Activated gamma-delta T cell (primary cell): ENCODE results near the gene ELK3.

Source experiments
- DNase-seq: peaks from one replicate; lab custom pipeline; 2025; lab: John Stamatoyannopoulos, UW

The ELK3 gene

DNA sequence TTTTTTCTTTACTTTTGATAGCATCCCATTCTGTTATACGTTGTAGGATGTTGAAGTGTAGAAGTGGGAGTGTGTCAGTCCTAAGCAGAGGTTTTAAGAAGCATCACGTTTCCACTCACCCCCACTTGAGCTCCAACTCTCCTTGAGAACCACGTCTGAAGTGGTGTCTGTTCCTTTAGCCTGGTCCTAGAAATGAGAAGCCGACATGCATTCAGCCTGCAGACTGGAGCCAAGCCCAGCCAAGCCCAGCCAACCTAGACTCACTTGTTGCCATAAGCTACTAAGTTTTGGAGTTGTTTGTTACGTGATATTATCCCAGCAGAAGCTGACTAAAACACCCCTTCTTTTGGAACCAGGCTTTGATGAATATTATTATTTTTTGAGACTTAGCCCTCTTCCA is 4.4 kb upstream of the ELK3 start:
- DNase-seq, result no peak

DNA sequence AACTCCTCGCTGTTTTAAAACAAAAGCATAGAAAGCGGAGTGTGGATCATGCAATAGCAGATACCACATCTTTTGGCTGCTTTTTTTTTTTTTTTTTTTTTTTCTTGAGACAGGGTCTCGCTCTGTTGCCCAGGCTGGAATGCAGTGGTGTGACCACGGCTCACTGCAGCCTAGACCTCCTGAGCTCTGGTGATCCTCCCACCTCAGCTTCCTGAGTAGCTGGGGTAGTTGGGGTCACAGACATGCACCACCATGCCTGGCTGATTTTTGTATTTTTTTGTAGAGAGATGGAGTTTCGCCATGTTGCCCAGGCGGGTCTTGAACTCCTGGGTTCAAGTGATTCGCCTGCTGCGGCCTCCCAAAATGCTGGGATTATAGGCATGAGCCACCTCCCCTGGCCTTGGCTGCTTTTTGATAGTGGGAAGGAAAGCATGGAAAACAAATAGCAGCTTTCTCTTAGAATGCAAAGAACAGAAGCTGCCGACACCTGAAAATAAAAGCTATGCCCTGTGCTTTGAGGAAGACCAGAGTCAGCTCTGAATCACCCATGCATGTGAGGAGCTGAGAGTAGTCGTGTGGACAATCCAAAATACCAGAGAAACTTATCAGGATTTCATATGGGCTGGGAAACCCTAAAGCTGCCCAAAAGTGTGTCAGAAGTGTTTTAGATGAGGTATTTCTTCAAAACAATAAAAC is 3.6 kb upstream of the ELK3 start:
- no peak for DNase-seq

DNA sequence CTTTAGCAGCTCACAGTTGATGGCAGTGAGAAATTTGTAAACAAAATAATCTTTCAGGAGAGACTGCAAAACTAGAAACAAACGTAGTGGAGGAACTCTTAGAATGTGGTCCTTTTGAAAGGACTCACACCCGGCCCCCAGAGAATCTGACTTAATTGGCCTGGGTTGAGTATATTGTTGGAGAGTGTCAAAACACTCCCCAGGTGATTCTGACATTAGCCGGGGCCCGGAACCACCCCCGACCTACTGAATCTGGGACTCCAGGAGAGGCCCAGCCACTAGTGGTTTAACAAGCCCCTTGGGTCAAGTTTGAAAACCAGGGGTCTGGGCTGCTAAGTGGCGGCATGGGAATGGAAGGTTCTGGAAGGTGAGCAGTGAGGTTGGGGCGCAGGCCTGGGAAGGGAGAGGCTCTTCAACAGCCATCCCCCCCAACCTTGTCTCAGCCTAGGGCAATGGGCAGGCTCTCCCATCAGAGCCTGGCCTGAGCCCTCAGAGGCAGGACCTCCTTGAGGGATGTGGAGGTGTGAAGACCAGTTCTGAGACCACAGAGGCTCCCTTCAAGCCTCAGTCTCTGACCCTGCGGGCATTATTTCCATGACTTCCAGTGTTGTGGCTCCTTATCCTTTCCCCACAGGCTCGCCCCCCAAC is 1.1 kb upstream of the ELK3 start:
- no peak for DNase-seq

DNA sequence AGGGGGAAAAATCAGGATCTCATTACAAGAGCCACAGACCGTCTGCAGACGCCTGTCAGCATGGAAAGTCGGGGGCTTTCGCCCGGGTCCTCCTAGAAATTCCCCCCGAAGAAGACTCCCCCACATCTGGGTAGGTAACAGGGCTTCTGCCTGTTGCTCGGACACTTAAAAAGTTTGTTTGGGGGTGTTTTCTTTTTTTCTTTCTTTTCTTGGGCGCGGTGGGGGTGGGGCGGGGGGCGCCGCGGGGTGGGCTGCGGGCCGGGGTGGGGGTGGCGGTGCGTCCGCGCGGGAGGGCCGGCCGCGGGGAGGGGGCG is 358 bp downstream of the ELK3 start:
- no peak for DNase-seq

DNA sequence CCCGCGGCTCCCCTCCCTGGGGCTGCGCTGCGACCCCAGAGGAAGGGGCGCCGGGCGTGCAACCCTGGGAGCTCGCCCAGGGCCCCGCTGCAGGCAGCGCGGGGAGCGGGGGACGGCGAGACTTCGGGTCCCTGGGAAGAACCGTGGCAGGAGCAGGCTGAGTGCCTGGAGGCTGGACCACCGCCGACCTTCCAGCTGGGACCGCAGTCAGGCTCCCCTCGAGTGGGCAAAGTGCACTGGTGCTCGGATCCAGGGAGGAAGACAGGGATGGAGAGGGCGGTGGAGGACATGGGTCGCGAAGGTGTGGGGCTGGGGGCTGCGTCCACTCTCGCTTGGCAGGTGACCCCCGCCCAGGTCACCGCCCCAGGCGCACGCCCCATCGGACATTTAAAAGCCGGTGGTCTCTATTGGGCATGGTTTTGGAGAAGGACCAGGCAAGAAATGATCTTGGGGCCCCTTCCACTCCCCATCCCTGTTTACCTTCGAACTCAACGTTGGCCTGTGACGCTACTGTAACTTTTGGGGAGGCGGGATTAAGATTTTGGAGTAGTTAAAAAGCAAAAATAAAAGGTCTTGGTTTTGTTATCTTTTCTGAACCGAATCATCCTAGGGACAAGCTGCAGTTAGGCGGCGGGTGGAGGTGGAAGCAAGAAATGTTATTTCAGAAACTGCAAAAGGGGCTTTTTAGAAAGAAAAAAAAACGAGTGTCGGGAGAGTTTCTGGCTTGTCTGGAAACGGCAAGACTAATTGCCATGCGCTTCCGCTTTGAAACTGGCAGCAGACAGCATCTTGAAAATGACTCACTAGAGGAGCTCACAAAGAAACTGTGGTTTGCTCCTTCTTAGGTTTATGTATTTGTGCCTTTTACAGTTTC is 1.0 kb downstream of the ELK3 start:
- no peak for DNase-seq

DNA sequence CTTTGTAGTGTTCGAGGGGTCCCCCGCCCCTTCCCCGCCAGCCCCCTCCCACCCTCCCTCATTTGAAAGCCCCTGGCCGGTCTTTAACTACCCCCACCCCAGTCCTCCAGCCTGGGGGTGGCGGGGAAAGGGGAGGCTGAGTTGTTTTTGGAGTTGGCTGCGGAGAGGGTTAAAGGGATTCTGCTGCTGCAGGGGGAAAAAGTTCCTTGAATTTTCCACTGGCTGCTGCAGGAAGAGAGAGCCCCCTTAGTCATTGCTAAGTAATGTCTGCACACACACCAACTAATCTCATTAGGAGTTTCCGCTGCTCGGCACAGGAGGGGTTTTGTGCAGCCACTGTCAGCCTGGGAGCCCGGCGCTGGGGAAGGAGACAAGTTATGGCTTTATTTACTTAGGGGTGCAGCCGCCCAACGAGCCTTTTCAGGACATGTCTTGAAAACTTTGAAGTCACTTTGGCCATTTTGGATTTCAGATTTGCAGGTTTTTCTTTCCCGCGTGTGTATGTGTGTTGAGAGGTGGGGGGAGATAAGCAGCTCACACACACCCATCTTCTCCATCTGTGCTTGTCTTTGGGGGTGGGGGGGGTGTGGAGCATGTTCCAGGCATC is 1.8 kb downstream of the ELK3 start:
- no peak for DNase-seq

DNA sequence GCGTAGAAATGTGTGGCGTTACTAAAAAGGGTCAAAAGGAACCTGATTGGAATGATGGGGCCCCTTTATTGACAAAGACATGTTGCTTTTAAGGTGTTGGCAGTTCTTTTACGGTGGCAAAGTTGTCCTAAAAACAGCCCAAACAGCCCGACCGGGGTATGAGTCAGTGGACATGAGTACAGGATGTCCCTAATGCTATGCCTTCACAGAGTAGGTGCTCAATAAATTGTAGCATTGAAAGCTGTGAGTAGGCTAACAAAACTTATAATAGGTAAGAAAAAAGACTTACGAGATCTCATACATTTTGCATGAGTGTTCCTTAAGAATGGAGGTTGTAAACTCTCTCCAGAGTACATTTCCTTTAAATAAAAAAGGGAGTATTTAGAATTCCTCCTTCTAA is 2.6 kb downstream of the ELK3 start:
- DNase-seq, result no peak

DNA sequence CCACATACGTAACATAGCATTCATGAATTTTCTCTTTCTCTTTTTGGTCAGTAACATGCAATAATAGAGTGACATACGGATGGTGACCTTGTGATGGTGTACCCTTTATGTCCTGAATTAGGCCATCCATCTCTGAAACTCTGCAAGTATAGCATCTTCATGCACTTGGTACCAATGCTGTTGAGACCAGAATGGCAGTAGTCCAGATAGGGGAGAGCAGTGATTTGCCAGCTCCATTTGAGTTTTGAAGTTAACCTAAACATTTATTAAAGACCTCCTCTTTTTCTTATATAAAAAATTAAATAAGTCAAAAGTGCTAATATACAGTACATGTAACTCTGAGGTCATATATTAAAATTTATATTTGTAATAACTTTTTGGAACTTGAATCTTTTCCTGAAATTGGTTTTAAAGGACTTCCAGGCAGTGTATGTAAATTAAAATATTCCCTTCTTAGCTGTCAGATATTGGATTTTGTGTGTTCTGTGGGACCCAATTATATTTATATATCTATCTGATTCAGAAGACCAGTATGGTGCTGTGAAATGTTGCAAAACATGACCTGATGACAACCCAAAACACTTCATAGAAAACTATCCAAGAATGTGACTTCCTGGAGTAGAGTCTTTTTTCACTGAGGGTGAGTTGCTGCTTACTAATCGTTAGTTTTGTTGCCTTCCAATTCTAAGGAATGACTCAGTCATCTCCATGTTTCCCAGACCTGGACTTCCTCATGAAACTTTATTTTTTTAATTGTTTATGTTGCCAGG is 3.5 kb downstream of the ELK3 start:
- no peak for DNase-seq

DNA sequence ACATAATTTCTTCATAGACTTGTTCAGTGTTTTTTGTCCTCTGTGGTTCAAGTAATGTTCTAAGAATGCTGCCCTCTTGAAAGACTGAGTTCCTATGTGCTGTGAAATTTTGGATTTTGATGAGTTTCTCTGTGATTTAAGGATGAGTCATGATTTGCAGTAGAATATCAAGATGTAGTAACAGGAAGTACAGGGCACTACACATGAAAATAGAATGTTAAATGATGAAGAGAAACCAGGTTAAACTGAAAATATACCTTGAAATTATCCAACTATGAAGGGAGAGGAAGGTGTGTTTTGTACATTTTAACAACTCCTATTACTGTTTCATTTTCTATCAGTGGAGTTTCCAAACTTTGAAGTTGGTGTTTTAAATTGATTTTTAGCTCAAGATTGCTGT is 4.8 kb downstream of the ELK3 start:
- DNase-seq, result no peak

DNA sequence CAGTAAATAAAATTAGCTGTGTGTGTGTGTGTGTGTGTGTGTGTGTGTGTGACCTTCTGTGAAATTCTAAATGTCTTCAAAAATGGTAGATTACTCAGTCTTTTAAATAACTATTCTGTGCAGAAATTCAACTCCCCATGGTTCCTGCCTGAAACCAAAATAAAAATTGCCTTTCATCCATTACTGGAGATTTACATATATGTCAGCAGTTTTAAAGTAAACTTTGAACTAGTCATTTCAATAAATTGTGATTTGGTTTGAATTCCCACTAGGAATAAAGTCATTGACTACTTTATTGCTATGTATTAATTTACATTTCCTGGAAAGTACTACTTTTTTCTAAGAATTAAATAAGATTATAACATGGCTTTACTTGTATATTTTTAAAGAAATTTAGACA is 5.3 kb downstream of the ELK3 start:
- DNase-seq, result no peak

DNA sequence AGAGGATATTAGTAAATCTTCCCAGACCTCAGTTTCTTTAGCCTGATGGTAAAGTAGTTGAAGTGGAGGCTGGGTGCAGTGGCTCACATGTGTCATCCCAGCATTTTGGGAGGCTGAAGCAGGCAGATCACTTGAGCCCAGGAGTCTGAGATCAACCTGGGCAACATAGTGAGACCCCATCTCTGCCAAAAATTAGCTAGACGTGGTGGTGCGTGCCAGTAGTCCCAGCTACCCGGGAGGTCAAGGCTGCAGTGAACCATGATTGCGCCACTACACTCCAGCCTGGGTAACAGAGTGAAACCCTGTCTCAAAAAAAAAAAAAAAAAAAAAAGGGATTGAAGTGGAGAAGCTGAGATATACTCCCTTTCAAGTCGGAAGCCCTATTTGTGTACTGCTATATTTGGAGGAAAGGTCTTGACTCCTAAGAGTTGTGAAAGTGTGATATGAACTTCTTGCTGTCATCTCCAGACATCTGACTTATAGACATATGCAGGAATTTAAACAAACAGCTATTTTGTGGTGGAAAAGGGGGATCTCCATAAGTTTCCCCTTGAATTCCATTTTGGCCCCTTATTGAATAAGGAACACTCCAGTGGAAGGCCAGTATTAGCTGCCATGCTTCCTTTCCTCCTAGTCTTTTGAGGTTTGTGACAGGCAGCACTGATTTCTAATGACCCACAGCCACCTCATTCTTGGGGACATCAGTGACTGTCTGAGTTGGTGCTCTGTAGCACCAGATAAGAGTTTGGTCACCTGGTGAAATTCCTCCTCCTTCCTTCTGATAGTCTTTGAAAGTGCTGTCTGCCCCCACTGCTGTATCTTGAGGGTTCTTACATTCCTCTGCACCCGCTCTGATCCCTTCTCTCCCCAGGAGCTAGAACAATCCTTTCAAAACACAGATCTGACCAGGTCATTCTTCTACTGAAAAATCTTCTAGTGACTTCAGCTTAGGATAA is 7.4 kb downstream of the ELK3 start:
- DNase-seq, result no peak

DNA sequence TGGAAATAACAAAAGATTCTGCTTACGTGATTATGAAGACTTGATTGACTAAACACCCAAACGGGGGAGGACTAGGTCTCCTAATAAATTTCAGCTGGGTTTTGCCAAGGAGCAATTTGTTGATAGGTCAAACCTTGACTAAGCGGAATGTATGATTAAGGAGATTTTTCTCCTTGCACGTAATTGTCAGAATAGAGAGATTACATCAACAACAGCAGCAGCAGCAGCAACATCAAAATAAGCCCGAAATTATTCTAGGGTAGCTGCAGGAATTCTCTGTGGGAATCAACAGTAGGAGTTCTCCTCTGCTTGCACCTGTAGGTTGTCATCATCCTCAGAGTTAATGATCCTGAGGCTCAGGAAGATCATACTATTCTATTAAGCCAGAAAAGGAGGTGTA is 10.2 kb downstream of the ELK3 start:
- DNase-seq, result no peak

DNA sequence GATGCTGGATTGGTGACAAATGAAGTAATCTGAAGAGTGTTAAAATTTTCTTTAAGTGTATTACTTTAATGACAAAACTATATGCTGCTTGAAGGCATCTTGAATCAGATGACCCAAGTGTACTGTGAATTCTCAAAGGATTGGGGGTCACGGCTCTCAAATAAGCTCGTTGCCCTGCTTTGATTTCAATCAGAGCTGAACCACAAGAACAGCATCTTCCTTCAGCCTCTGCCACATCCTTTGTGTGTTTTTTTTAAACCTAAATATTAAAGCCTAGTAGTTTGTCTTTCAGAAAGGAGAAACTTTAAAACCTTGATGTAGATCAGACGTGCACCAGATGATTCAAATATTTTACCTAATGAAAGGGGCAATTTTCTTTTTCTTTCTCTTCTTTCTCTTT is 11.7 kb downstream of the ELK3 start:
- DNase-seq, result no peak

DNA sequence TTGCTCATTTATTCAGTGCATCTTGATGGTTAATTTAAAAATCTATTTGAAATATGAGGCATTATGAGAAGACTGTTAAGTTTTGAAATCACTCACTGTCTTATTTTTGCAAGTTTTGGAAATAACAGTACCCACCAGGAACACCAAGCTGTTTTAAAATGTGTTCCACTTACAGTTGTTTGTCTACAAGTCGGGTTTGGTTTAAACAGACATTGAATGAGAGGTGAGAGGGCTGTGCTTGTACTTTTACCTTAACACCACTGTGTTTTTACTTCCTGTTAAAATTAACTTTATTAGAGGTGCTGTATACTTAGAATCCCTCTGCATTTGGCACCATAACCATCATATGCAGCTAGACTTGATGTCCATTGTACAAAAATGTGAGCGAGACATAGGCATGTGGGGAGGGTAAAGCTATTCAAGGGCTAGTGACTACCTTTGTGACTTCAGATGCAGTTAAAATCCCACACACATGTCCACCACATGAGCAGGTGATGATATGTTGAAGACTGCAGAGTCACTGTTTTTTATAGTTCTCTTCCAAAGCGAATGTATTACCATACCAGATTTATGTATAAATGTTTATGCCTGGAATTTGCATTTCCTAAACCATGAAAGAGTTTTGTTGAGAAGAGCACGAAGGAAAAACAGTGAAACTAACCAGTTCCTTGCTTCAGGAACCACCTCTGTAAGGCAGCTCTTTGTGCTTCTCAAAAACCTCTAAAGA is 12.9 kb downstream of the ELK3 start:
- no peak for DNase-seq

DNA sequence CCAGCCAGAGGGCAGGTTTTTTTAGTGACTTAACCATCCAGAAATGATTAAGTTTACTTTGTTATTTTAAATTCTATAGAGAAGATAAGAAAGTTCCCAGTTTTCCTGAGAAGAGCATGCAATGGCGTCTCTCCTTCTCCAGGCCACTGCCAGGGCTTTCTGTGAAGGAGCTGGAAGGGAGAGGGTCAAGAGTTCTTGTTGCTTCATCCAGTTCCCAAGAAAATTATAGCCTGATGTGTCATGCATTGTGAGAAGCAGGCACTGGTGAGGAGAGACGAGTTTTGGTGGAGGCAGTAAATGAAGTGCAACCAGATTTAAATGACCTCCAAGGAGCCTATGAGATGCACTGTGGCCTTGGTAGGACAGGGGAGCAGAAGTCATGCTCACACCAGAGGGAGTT is 14.2 kb downstream of the ELK3 start:
- no peak for DNase-seq

DNA sequence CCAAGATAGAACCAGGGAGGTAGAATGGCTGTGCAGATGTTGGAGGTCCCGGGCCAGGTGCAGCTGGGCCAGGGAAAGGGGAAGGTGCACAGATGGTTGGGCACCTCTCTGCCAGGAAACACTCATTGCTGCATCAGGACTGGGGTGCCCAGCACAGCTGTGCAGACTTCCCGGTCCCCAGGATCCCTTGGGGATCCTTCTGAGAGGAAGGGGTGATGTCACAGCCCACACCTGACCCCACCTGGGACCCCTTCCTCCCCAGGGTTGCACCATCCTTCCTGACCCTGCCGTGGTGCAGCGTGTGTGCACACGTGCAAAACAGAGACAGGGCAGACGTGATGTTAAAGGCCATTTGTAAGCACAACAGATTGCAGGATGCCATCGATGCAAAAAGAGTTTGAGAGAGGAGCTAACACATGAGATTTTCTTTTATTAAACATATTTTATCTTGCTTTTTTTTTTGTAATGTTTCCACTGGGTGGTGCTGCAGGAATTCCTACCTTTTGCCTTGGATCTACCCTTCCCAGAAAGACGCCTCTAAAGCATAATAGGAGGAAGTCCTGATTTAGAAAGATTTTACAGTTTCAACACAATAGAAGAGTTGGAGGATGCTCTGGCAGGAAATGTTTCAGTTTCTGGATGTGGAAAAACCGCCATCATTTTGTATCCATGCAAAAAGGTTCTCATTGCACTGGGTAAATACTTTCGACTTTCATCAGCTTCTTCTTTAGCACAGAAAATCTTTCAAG is 14.8 kb downstream of the ELK3 start:
- no peak for DNase-seq

DNA sequence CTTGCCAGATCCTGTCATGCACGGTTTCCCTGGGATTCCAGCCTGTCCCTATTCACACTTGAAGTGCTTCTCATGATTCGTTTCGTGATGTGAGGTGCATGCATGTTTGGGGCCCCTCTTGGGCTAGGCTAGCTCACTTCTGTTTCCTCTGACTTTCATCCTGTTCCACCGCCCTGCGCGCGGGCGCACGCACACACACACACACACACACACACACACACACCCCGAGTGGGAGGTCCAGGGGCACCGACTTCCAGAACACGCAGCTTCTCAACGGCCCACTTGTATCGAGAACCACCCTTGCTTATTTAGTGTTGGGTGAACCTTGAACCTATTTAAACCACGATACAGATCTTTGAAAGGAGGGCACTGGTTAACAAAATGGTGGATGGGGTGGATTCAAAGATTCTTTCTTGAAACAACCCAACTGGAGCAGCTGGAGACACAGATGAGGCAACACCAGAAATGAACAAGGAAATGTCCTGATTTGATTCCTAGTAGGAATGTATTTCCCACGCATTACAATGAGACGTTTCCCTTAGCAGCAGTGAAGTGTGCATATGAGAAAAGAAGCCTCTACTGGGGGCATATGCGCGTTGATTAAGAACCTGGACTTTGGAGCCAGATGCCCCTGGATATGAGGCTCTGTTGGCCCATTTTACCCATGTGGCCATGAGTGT is 16.3 kb downstream of the ELK3 start:
- no peak for DNase-seq

DNA sequence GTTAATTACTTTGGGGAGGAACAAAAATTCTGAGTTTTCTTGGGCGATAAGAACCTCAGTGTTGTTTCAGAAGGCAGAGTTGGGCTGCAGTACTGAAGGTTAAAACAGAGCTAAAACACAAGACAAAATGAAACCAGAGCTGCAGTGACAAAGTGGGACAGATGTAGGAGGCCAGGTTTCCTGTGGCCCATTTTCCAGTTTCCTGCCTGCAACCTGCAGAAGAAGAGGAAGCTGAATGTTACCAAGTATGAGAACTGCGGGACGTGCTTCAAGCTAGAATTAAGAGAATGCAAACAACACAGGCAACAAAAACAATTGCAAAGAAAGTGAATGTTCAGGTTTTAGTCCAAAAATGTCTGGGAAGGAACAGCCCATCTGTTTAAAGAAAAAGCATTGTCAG is 17.8 kb downstream of the ELK3 start:
- DNase-seq, result no peak
